OCI-LY7 (cell line): ENCODE measurements around the gene PRKAG2. TPM values are rescaled to one million over a fixed set of nuclear protein-coding genes. Genes with fewer than 3 reads are reported as not detected.

Experiments used
- BruUV-seq: library from RNA; stranded (reverse); fragments of 400-500 nt; replicated peaks from 2 replicates; lab custom pipeline; 2021; lab: Mats Ljungman, UMichigan
- CTCF ChIA-PET: fragments of 300-600 bp; sonication (Branson Sonifier 250); formaldehyde crosslinking; loops from one replicate; lab custom pipeline; 2022; ENCODE audit warnings: antibody characterized with exemption; ENCODE audit not compliant: unreplicated experiment; lab: Charles Lee
- POLR2A ChIA-PET: fragments of 300-600 bp; sonication (Branson Sonifier 250); formaldehyde crosslinking; loops from one replicate; lab custom pipeline; 2022; ENCODE audit warnings: antibody characterized with exemption; lab: Charles Lee
- DNase-seq: peaks from one replicate; pipeline ENCODE4 v3.0.0-alpha.2; 2015; ENCODE audit warnings: low spot score
- H2AFZ ChIP-seq: fragments of 200-600 bp; sonication (generic), shearing (Covaris generic); 2 replicates; pipeline ENCODE4 v1.6.1; 2014; ENCODE audit warnings: mild to moderate bottlenecking, antibody characterized with exemption, low read length, moderate library complexity
- H3K27ac ChIP-seq: fragments of 200-600 bp; sonication (generic); 2 replicates; pipeline ENCODE4 v1.5.1; 2014; ENCODE audit warnings: mixed run types, low read depth, mild to moderate bottlenecking, moderate library complexity, low read length, inconsistent platforms; ENCODE audit not compliant: poor library complexity, severe bottlenecking
- H3K36me3 ChIP-seq: fragments of 200-600 bp; sonication (generic); 2 replicates; pipeline ENCODE4 v1.6.1; 2014; ENCODE audit warnings: mild to moderate bottlenecking, antibody characterized with exemption, low read length, moderate library complexity, mixed read lengths; ENCODE audit not compliant: insufficient read depth
- H3K4me1 ChIP-seq: fragments of 200-600 bp; sonication (generic); 2 replicates; pipeline ENCODE4 v1.5.1; 2014; ENCODE audit warnings: mild to moderate bottlenecking, low read length; ENCODE audit not compliant: insufficient read depth, poor library complexity, severe bottlenecking
- H3K4me2 ChIP-seq: fragments of 200-600 bp; sonication (generic); 2 replicates; pipeline ENCODE4 v1.6.1; 2014; ENCODE audit warnings: mild to moderate bottlenecking, low read length
- H3K4me3 ChIP-seq: fragments of 200-600 bp; sonication (generic); 2 replicates; pipeline ENCODE4 v1.5.1; 2014; ENCODE audit warnings: mild to moderate bottlenecking, low read depth, low read length; ENCODE audit not compliant: poor library complexity, severe bottlenecking
- H3K79me2 ChIP-seq: fragments of 200-600 bp; sonication (generic); 2 replicates; pipeline ENCODE4 v1.6.1; 2016; ENCODE audit warnings: low read depth, mild to moderate bottlenecking, low read length, moderate library complexity, mixed read lengths; ENCODE audit not compliant: insufficient read depth
- H3K9me2 ChIP-seq: fragments of 200-600 bp; sonication (generic); 2 replicates; pipeline ENCODE4 v1.6.1; 2016; ENCODE audit warnings: mild to moderate bottlenecking, low read length, mixed read lengths; ENCODE audit not compliant: insufficient read depth
- H3K9me3 ChIP-seq: fragments of 200-600 bp; sonication (generic); 2 replicates; pipeline ENCODE4 v1.6.1; 2014; ENCODE audit warnings: mild to moderate bottlenecking, mixed run types, low read length, mixed read lengths
- H4K20me1 ChIP-seq: fragments of 200-600 bp; sonication (generic); 2 replicates; pipeline ENCODE4 v1.6.1; 2014; ENCODE audit warnings: mild to moderate bottlenecking, antibody characterized with exemption, low read length, moderate library complexity, mixed read lengths; ENCODE audit not compliant: insufficient read depth
- EZH2phosphoT487 ChIP-seq: fragments of 200-600 bp; sonication (generic); IDR thresholded peaks from 2 replicates; pipeline ENCODE4 v1.6.1; 2018; ENCODE audit warnings: low read depth, borderline replicate concordance, mild to moderate bottlenecking, mixed run types, antibody characterized with exemption, low read length, moderate library complexity, mixed read lengths
- intact Hi-C: fragments of 100-400 bp; cut with micrococcal nuclease; formaldehyde crosslinking; loops from one replicate; pipeline ENCODE4 v1.10.0; 2022; ENCODE audit not compliant: unreplicated experiment
- total RNA-seq, 2 experiments: library from RNA; depleted of rRNA in 1 of 2; stranded (reverse); fragments of >200 nt in 1 of 2; shearing (Covaris generic) in 1 of 2; gene quantifications; 2 replicates each; pipeline ENCODE4 v1.2.3, GENCODE V29; 2014 to 2022
- TF ChIP-seq, protein P1 (sequence below): fragments of 200-600 bp; sonication (generic); conservative IDR thresholded peaks from 2 replicates; pipeline ENCODE4 v1.5.1; 2014; ENCODE audit warnings: mild to moderate bottlenecking, antibody characterized with exemption, low read length, moderate library complexity, mixed read lengths

The PRKAG2 gene
- total RNA-seq, 2 experiments from 2014 or later = 1.2 to 5.1 TPM

DNA sequence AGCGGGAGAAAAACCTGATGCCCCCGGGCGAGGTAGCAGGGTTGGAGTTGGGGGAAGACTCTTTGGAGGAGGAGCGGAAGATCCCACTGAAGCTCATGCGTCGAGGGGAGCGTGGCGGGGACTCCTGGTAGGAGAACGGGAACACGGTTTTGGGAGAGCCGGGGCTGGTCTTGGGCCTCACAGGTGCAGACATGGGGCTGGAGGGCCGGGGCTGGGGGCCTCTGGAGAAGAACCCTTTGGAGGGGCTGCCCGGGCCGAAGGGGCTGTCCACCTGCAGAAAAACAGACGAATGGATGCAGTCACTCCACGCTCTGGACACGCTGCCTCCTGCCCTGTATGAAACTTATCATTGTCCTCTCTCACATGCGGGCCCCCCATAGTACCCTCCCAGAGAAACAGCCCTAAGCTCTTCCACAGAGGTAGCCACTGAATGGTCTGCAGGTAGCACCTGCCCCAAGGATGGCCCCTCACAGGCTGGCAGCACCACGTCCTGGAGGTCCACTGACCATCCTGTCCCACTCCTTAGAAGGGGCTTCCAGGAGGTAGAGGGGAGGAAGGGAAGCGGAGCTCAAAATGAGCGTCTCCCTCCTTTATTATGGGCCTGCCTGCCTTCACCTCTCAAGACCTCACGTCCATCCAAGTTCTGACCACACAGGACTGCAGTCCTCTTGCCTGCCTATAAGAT is 95.6 kb downstream of the PRKAG2 start:
- intact Hi-C loops = no loop called here
- no TSS peak for BruUV-seq
- DNase-seq = no peak
- TF ChIP-seq, protein P1, sequence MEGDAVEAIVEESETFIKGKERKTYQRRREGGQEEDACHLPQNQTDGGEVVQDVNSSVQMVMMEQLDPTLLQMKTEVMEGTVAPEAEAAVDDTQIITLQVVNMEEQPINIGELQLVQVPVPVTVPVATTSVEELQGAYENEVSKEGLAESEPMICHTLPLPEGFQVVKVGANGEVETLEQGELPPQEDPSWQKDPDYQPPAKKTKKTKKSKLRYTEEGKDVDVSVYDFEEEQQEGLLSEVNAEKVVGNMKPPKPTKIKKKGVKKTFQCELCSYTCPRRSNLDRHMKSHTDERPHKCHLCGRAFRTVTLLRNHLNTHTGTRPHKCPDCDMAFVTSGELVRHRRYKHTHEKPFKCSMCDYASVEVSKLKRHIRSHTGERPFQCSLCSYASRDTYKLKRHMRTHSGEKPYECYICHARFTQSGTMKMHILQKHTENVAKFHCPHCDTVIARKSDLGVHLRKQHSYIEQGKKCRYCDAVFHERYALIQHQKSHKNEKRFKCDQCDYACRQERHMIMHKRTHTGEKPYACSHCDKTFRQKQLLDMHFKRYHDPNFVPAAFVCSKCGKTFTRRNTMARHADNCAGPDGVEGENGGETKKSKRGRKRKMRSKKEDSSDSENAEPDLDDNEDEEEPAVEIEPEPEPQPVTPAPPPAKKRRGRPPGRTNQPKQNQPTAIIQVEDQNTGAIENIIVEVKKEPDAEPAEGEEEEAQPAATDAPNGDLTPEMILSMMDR = no peak
- TF ChIP-seq EZH2phosphoT487 = no peak
- Histone ChIP-seq H3K79me2 (no peaks in the 10 kb centered on the region), H3K4me1 (no peaks in the 10 kb centered on the region), H3K36me3 (no peaks in the 10 kb centered on the region), H3K27ac (no peak overlapping the region), H3K4me3 (no peak overlapping the region), H3K4me2 (no peak overlapping the region), H3K9me3 (no peaks in the 10 kb centered on the region), H3K9me2 (no peaks in the 10 kb centered on the region), H2AFZ (no peak overlapping the region), H4K20me1 (no peaks in the 10 kb centered on the region)
- ChIA-PET CTCF (no interaction called here), POLR2A (no interaction called here)

DNA sequence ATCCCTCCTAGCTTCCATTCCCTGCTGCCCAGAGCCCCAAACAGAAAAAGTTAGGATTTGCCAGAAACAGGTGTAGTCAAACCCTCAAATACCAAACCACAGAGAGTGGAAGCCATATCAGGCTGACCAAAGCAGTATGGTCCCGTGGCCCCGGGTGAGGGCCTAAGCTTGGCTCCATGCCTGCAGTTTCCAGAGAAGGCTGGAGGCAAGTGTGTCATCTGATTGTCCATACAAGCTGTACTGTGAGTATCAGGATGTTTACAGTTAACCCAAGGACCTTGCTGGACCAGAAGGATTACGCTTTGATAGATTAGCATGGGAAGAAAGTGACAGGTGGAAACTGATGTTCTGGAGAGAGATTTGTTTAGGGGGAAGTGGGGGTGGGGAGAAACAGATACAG is 96.3 kb downstream of the PRKAG2 start:
- no peak overlapping the region for H3K4me2 ChIP-seq
- no peaks in the 10 kb centered on the region for H3K79me2 ChIP-seq
- TF ChIP-seq EZH2phosphoT487 = no peak
- TF ChIP-seq, protein P1 = no peak
- H3K9me2 ChIP-seq = no peaks in the 10 kb centered on the region
- no peak overlapping the region for H3K4me3 ChIP-seq
- H4K20me1 ChIP-seq = no peaks in the 10 kb centered on the region
- no peak overlapping the region for H2AFZ ChIP-seq
- no peak for DNase-seq
- POLR2A ChIA-PET = no interaction called here
- no peaks in the 10 kb centered on the region for H3K9me3 ChIP-seq
- H3K4me1 ChIP-seq = no peaks in the 10 kb centered on the region
- intact Hi-C loops = no loop called here
- no peaks in the 10 kb centered on the region for H3K36me3 ChIP-seq
- no peak overlapping the region for H3K27ac ChIP-seq
- CTCF ChIA-PET = no interaction called here
- no TSS peak for BruUV-seq

DNA sequence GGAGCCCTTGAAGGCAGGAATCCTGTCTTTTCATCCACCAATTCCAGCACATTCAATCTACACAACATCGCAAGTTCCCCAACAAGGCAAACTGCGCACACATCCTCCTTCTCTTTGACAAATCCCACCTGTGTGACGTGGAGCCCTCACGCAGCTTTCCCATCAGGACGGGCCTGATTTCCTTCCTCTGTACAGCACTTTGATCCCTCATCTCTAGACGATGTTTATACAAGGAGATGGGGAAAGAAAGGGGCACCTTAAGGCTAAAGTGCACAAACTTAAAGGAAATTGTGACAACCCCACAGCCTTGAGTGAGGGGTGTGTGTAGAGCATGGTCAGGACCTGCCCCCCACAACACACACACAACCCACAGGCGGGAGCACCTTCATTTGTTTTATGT is 97.2 kb downstream of the PRKAG2 start:
- Histone ChIP-seq H3K4me3 (no peak overlapping the region), H4K20me1 (no peaks in the 10 kb centered on the region), H3K36me3 (no peaks in the 10 kb centered on the region), H3K9me2 (no peaks in the 10 kb centered on the region), H2AFZ (no peak overlapping the region), H3K79me2 (no peaks in the 10 kb centered on the region), H3K27ac (no peak overlapping the region), H3K9me3 (no peaks in the 10 kb centered on the region), H3K4me2 (no peak overlapping the region), H3K4me1 (no peaks in the 10 kb centered on the region)
- no TSS peak for BruUV-seq
- intact Hi-C loops = no loop called here
- TF ChIP-seq EZH2phosphoT487 = no peak
- TF ChIP-seq, protein P1 = no peak
- ChIA-PET CTCF (no interaction called here), POLR2A (no interaction called here)
- no peak for DNase-seq
